Calu3 (cell line): Measurements from ENCODE around the gene RBM33. TPM values are rescaled to one million over a fixed set of nuclear protein-coding genes. Genes with fewer than 3 reads are reported as not detected.
A peak's percentile ranks its signal among the peaks of the same experiment; 100 is the strongest.

Source experiments
- BruUV-seq: library from RNA; stranded (reverse); fragments of 400-500 nt; replicated peaks from 2 replicates; lab custom pipeline; 2021; lab: Mats Ljungman, UMichigan
- CTCF ChIA-PET: fragments of 300-600 bp; sonication (Branson Sonifier 250); formaldehyde crosslinking; loops from one replicate; lab custom pipeline; 2022; ENCODE audit warnings: antibody characterized with exemption; lab: Charles Lee
- DNase-seq: peaks from one replicate; pipeline ENCODE4 v3.0.0; 2022
- H3K27ac Mint-ChIP-seq: one replicate; pipeline ENCODE4 v1.8.0; 2022; ENCODE audit warnings: mixed read lengths; ENCODE audit not compliant: unreplicated experiment
- H3K27me3 Mint-ChIP-seq: one replicate; pipeline ENCODE4 v1.8.0; 2022; ENCODE audit warnings: mixed read lengths; ENCODE audit not compliant: unreplicated experiment
- H3K36me3 Mint-ChIP-seq: one replicate; pipeline ENCODE4 v1.8.0; 2022; ENCODE audit warnings: mild to moderate bottlenecking, moderate library complexity, mixed read lengths; ENCODE audit not compliant: insufficient read depth, unreplicated experiment
- H3K4me1 Mint-ChIP-seq: one replicate; pipeline ENCODE4 v1.8.0; 2022; ENCODE audit warnings: mild to moderate bottlenecking, low read depth, mixed read lengths; ENCODE audit not compliant: unreplicated experiment
- H3K4me3 Mint-ChIP-seq: one replicate; pipeline ENCODE4 v1.8.0; 2022; ENCODE audit warnings: mild to moderate bottlenecking, low read depth, moderate library complexity, mixed read lengths; ENCODE audit not compliant: unreplicated experiment
- H3K9me3 Mint-ChIP-seq: one replicate; pipeline ENCODE4 v1.8.0; 2022; ENCODE audit warnings: low read depth, mixed read lengths; ENCODE audit not compliant: unreplicated experiment
- intact Hi-C: fragments of 100-400 bp; cut with micrococcal nuclease; formaldehyde crosslinking; loops from one replicate; pipeline ENCODE4 v1.10.0; 2022; ENCODE audit not compliant: unreplicated experiment
- total RNA-seq: library from RNA; stranded (reverse); gene quantifications from 2 replicates; pipeline ENCODE4 v1.2.3, GENCODE V29; 2022
- TF ChIP-seq, protein P1 (sequence below): fragments of 200-600 bp; IDR thresholded peaks from one replicate; pipeline ENCODE4 v1.8.0; 2022; ENCODE audit warnings: antibody characterized with exemption; ENCODE audit not compliant: unreplicated experiment

Gene RBM33
- total RNA-seq, 1 experiment from 2014 or later: 82.9 TPM

GRCh38 chr7:155698633-155699032 is 54.2 kb downstream of the RBM33 start:
- BruUV-seq: no TSS peak
- H3K4me3 Mint-ChIP-seq: no peak overlapping the region
- TF ChIP-seq, protein P1, sequence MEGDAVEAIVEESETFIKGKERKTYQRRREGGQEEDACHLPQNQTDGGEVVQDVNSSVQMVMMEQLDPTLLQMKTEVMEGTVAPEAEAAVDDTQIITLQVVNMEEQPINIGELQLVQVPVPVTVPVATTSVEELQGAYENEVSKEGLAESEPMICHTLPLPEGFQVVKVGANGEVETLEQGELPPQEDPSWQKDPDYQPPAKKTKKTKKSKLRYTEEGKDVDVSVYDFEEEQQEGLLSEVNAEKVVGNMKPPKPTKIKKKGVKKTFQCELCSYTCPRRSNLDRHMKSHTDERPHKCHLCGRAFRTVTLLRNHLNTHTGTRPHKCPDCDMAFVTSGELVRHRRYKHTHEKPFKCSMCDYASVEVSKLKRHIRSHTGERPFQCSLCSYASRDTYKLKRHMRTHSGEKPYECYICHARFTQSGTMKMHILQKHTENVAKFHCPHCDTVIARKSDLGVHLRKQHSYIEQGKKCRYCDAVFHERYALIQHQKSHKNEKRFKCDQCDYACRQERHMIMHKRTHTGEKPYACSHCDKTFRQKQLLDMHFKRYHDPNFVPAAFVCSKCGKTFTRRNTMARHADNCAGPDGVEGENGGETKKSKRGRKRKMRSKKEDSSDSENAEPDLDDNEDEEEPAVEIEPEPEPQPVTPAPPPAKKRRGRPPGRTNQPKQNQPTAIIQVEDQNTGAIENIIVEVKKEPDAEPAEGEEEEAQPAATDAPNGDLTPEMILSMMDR: no peak
- H3K36me3 Mint-ChIP-seq: peaks cover 41% of the 10 kb centered on the region
- H3K27ac Mint-ChIP-seq: no peak overlapping the region
- H3K4me1 Mint-ChIP-seq: peaks cover 45% of the 10 kb centered on the region
- no peak for DNase-seq
- intact Hi-C loops: no loop called here
- CTCF ChIA-PET: no interaction called here
- no peaks in the 10 kb centered on the region for H3K27me3 Mint-ChIP-seq
- no peaks in the 10 kb centered on the region for H3K9me3 Mint-ChIP-seq

DNA sequence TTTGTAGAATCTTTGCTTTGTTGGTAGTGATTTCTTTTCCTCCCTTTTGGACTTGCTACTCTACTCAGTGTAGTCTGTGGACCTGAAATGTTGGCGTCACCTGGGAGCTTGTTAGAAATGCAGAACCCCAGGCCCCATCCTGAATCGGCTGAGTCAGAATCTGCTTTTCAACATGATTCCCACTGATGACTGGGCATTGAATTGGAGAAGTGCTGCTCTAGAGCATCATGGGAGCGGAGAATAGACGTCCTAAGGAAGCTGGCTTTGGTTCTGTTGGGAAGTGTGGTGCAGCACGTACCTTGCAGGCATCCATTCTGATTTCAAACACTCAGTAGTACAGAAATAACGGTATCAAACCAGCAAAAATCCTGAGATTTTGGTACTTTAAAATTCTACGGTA is 54.7 kb downstream of the RBM33 start:
- Mint-ChIP-seq H3K4me3 (no peak overlapping the region), H3K27ac (no peak overlapping the region), H3K27me3 (no peaks in the 10 kb centered on the region), H3K9me3 (no peaks in the 10 kb centered on the region), H3K36me3 (peaks cover 47% of the 10 kb centered on the region), H3K4me1 (peaks cover 45% of the 10 kb centered on the region)
- intact Hi-C loops: no loop called here
- CTCF ChIA-PET: no interaction called here
- TF ChIP-seq, protein P1: no peak
- no peak for DNase-seq
- BruUV-seq: no TSS peak

GRCh38 chr7:155700847-155701246 is 56.4 kb downstream of the RBM33 start:
- CTCF ChIA-PET: no interaction called here
- Mint-ChIP-seq H3K27me3 (no peaks in the 10 kb centered on the region), H3K9me3 (no peaks in the 10 kb centered on the region), H3K36me3 (peaks cover 53% of the 10 kb centered on the region), H3K4me1 (peaks cover 41% of the 10 kb centered on the region), H3K4me3 (no peak overlapping the region), H3K27ac (no peak overlapping the region)
- TF ChIP-seq, protein P1: no peak
- no peak for DNase-seq
- BruUV-seq: no TSS peak
- intact Hi-C loops: no loop called here

- no peaks in the 10 kb centered on the region for H3K9me3 Mint-ChIP-seq
- peaks cover 29% of the 10 kb centered on the region for H3K4me1 Mint-ChIP-seq
- peaks cover 57% of the 10 kb centered on the region for H3K36me3 Mint-ChIP-seq
- intact Hi-C loops: loop anchor here (1.0 kb wide), 1 partner anchor 104 kb away; no protein-coding TSS in a partner anchor
- H3K27me3 Mint-ChIP-seq: no peaks in the 10 kb centered on the region
- no peak overlapping the region for H3K4me3 Mint-ChIP-seq
- DNase-seq: no peak
- TF ChIP-seq, protein P1: no peak
- TSS peak; percentile 6 for BruUV-seq
- CTCF ChIA-PET: interaction anchor here (0.6 to 1.6 kb wide), 7 partner anchors 9 to 833 kb away, joined by 3 to 9 read pairs (median 4); no protein-coding TSS in a partner anchor
- no peak overlapping the region for H3K27ac Mint-ChIP-seq
These were observed 57.6 kb downstream of the RBM33 start for GRCh38 chr7:155701972-155702544.
